H9 (cell line): Measurements from ENCODE around the gene SDK1. TPM values are rescaled to one million over a fixed set of nuclear protein-coding genes. Genes with fewer than 3 reads are reported as not detected.
A peak's percentile ranks its signal among the peaks of the same experiment; 100 is the strongest.

Source experiments
- DNase-seq: peaks from one replicate; pipeline ENCODE4 v3.0.0-alpha.2; 2017
- H2AFZ ChIP-seq: one replicate; pipeline ENCODE4 v1.6.1; 2013; ENCODE audit warnings: mild to moderate bottlenecking, low read length, control low read depth, moderate library complexity
- H2AK5ac ChIP-seq: 2 replicates; pipeline ENCODE4 v1.6.1; 2013; ENCODE audit warnings: low read length, control low read depth, mixed read lengths; ENCODE audit not compliant: insufficient read length
- H2BK120ac ChIP-seq: one replicate; pipeline ENCODE4 v1.6.1; 2013; ENCODE audit warnings: low read depth, mild to moderate bottlenecking, low read length, control low read depth, inconsistent platforms; ENCODE audit not compliant: poor library complexity, severe bottlenecking
- H2BK12ac ChIP-seq: 2 replicates; pipeline ENCODE4 v1.6.1; 2013; ENCODE audit warnings: low read length, control low read depth, mixed read lengths, low read depth; ENCODE audit not compliant: insufficient read length
- H2BK15ac ChIP-seq: 2 replicates; pipeline ENCODE4 v1.6.1; 2013; ENCODE audit warnings: low read depth, low read length, control low read depth
- H2BK20ac ChIP-seq: one replicate; pipeline ENCODE4 v1.6.1; 2013; ENCODE audit warnings: low read depth, mild to moderate bottlenecking, low read length, control low read depth, inconsistent platforms; ENCODE audit not compliant: poor library complexity, severe bottlenecking
- H2BK5ac ChIP-seq: 2 replicates; pipeline ENCODE4 v1.6.1; 2013; ENCODE audit warnings: low read length, control low read depth, mixed read lengths; ENCODE audit not compliant: insufficient read length
- H3K14ac ChIP-seq: 2 replicates; pipeline ENCODE4 v1.6.1; 2013; ENCODE audit warnings: low read length, control low read depth; ENCODE audit not compliant: insufficient read depth
- H3K18ac ChIP-seq: 2 replicates; pipeline ENCODE4 v1.6.1; 2013; ENCODE audit warnings: low read depth, mild to moderate bottlenecking, mixed read lengths, low read length, control low read depth; ENCODE audit not compliant: insufficient read length
- H3K23ac ChIP-seq: 2 replicates; pipeline ENCODE4 v1.6.1; 2013; ENCODE audit warnings: low read length, control low read depth, mixed read lengths, low read depth; ENCODE audit not compliant: insufficient read length
- H3K23me2 ChIP-seq: 2 replicates; pipeline ENCODE4 v1.6.1; 2013; ENCODE audit warnings: low read depth, mild to moderate bottlenecking, mixed read lengths, low read length, control low read depth; ENCODE audit not compliant: insufficient read length, poor library complexity, severe bottlenecking
- H3K27ac ChIP-seq: 2 replicates; pipeline ENCODE4 v1.5.1; 2013; ENCODE audit warnings: low read length, control low read depth, mixed read lengths, low read depth; ENCODE audit not compliant: insufficient read length
- H3K27me3 ChIP-seq: 2 replicates; pipeline ENCODE4 v1.6.1; 2013; ENCODE audit warnings: low read length, control low read depth, inconsistent platforms; ENCODE audit not compliant: insufficient read depth
- H3K4ac ChIP-seq: 2 replicates; pipeline ENCODE4 v1.6.1; 2013; ENCODE audit warnings: low read depth, mild to moderate bottlenecking, control low read depth, inconsistent platforms, low read length, moderate library complexity
- H3K4me1 ChIP-seq: 2 replicates; pipeline ENCODE4 v1.6.1; 2013; ENCODE audit warnings: low read length, control low read depth, inconsistent platforms; ENCODE audit not compliant: insufficient read depth
- H3K4me2 ChIP-seq: 2 replicates; pipeline ENCODE4 v1.6.1; 2013; ENCODE audit warnings: low read length, control low read depth, mixed read lengths; ENCODE audit not compliant: insufficient read length, insufficient read depth
- H3K56ac ChIP-seq: 2 replicates; pipeline ENCODE4 v1.6.1; 2013; ENCODE audit warnings: low read depth, mild to moderate bottlenecking, mixed read lengths, low read length, control low read depth; ENCODE audit not compliant: insufficient read length
- H3K79me1 ChIP-seq: 2 replicates; pipeline ENCODE4 v1.6.1; 2013; ENCODE audit warnings: low read depth, mild to moderate bottlenecking, moderate library complexity, low read length, control low read depth, inconsistent platforms; ENCODE audit not compliant: insufficient read depth, poor library complexity, severe bottlenecking
- H3K79me2 ChIP-seq: 2 replicates; pipeline ENCODE4 v1.6.1; 2013; ENCODE audit warnings: low read length, control low read depth, inconsistent platforms; ENCODE audit not compliant: insufficient read depth
- H3K9ac ChIP-seq: 2 replicates; pipeline ENCODE4 v1.6.1; 2013; ENCODE audit warnings: low read length, control low read depth, mixed read lengths; ENCODE audit not compliant: insufficient read length; ENCODE audit errors: extremely low read depth
- H3K9me3 ChIP-seq: one replicate; pipeline ENCODE4 v1.6.1; 2013; ENCODE audit warnings: low read depth, low read length, inconsistent platforms; ENCODE audit not compliant: control insufficient read depth
- H3T11ph ChIP-seq: one replicate; pipeline ENCODE4 v1.6.1; 2013; ENCODE audit warnings: mild to moderate bottlenecking, low read length, control low read depth, inconsistent platforms
- H4K20me1 ChIP-seq: one replicate; pipeline ENCODE4 v1.6.1; 2013; ENCODE audit not compliant: control insufficient read depth, insufficient read length, insufficient read depth
- H4K5ac ChIP-seq: 2 replicates; pipeline ENCODE4 v1.6.1; 2013; ENCODE audit warnings: low read depth, mild to moderate bottlenecking, mixed read lengths, low read length, control low read depth; ENCODE audit not compliant: insufficient read length
- H4K8ac ChIP-seq: replicated peaks from 2 replicates; pipeline ENCODE4 v1.6.1; 2013; ENCODE audit warnings: low read length, control low read depth, mixed read lengths, low read depth; ENCODE audit not compliant: insufficient read length
- H4K91ac ChIP-seq: 2 replicates; pipeline ENCODE4 v1.6.1; 2013; ENCODE audit warnings: low read depth, mild to moderate bottlenecking, moderate library complexity, mixed read lengths, low read length, control low read depth; ENCODE audit not compliant: insufficient read length
- H3K27ac Mint-ChIP-seq, 3 experiments: 2 replicates in 2 of 3; 3 replicates in 1 of 3; pipeline ENCODE4 v1.8.0; 2020 to 2021; ENCODE audit warnings: mixed read lengths in 3 of 3, mild to moderate bottlenecking in 1 of 3, moderate library complexity in 1 of 3
- H3K27me3 Mint-ChIP-seq: 2 replicates; pipeline ENCODE4 v1.8.0; 2021; ENCODE audit warnings: low read depth, mild to moderate bottlenecking, moderate library complexity, mixed read lengths
- H3K36me3 Mint-ChIP-seq, 3 experiments: 2 replicates in 2 of 3; 3 replicates in 1 of 3; pipeline ENCODE4 v1.8.0; 2020 to 2021; ENCODE audit warnings: low read depth in 3 of 3, mixed read lengths in 3 of 3; ENCODE audit not compliant: insufficient read depth in 1 of 3
- H3K4me1 Mint-ChIP-seq, 2 experiments: 2 replicates each; pipeline ENCODE4 v1.8.0; 2020; ENCODE audit warnings: mixed read lengths in 2 of 2
- H3K4me3 Mint-ChIP-seq, 2 experiments: 2 replicates in 1 of 2; 3 replicates in 1 of 2; pipeline ENCODE4 v1.8.0; 2020 to 2021; ENCODE audit warnings: mild to moderate bottlenecking in 2 of 2, mixed read lengths in 2 of 2, moderate library complexity in 1 of 2
- H3K9me3 Mint-ChIP-seq, 2 experiments: 2 replicates in 1 of 2; 3 replicates in 1 of 2; pipeline ENCODE4 v1.8.0; 2020; ENCODE audit warnings: mild to moderate bottlenecking in 2 of 2, mixed read lengths in 2 of 2, moderate library complexity in 1 of 2
- CTCF ChIP-seq: fragments of 200-600 bp; sonication (generic); conservative IDR thresholded peaks from 3 replicates; pipeline ENCODE4 v1.8.0; 2021; ENCODE audit warnings: antibody characterized with exemption, mild to moderate bottlenecking
- WGBS: extraction: QIAGEN DNeasy Blood & Tissue Kit; methylation state at CpG from one replicate; pipeline ENCODE4 v1.1.7; 2013; ENCODE audit warnings: missing lambda C conversion rate, low lambda C conversion rate, mixed read lengths; ENCODE audit not compliant: insufficient read length; ENCODE audit errors: extremely low coverage; 5-methylcytosine and 5-hydroxymethylcytosine counted together
- total RNA-seq: library from RNA; stranded (reverse); gene quantifications from 2 replicates; pipeline ENCODE4 v1.2.1, GENCODE V29; 2021

SDK1 gene
- total RNA-seq, 1 experiment from 2014 or later, result 8.7 TPM

- Histone ChIP-seq H3K9me3 (no peaks in the 10 kb centered on the region), H2BK20ac (no peak overlapping the region), H3K79me2 (no peaks in the 10 kb centered on the region), H2AFZ (no peak overlapping the region), H4K5ac (no peak overlapping the region), H2BK15ac (no peak overlapping the region), H3K23me2 (no peaks in the 10 kb centered on the region), H4K91ac (no peak overlapping the region), H2BK12ac (no peak overlapping the region), H3K4ac (no peak overlapping the region), H3K4me1 (no peaks in the 10 kb centered on the region), H3K4me2 (no peak overlapping the region), H3K79me1 (no peaks in the 10 kb centered on the region), H3T11ph (no peak overlapping the region), H2AK5ac (no peak overlapping the region), H4K8ac (no peak overlapping the region), H2BK5ac (no peak overlapping the region), H2BK120ac (no peak overlapping the region), H3K56ac (no peak overlapping the region), H4K20me1 (no peaks in the 10 kb centered on the region), H3K27ac (no peak overlapping the region), H3K14ac (no peak overlapping the region), H3K18ac (no peak overlapping the region), H3K27me3 (no peaks in the 10 kb centered on the region), H3K23ac (no peak overlapping the region), H3K9ac (no peak overlapping the region)
- H3K27me3 Mint-ChIP-seq, result no peaks in the 10 kb centered on the region
- DNase-seq, result no peak
- H3K9me3 Mint-ChIP-seq, result no peaks in the 10 kb centered on the region
- no CpG with 5 or more reads among the region's 4 CpGs for WGBS
- TF ChIP-seq CTCF, result no peak
- peak overlapping the region in 1 of 3 experiments; percentile 49; a peak in 1 of 7 replicates for H3K27ac Mint-ChIP-seq
- H3K36me3 Mint-ChIP-seq, result peaks cover 0 to 9% (median 7%) of the 10 kb centered on the region in 3 experiments; a peak in 5 of 7 replicates
- H3K4me3 Mint-ChIP-seq, result no peak overlapping the region
- peaks cover 11 to 15% of the 10 kb centered on the region in 2 experiments for H3K4me1 Mint-ChIP-seq
Observed at GRCh38 chr7:3968234-3968633, 667.2 kb downstream of the SDK1 start.
